Fibroblast of lung (primary cell): ENCODE measurements around the gene DTX1.

Experiments used
- CTCF ChIP-seq, 2 donors: IDR thresholded peaks in 1 of 2; conservative IDR thresholded peaks in 1 of 2; 1 replicate in 1 of 2; 2 replicates in 1 of 2; pipeline ENCODE4 v1.5.1; 2011 to 2012; ENCODE audit warnings: low read length in 2 of 2, control low read depth in 1 of 2, inconsistent platforms in 1 of 2, low read depth in 1 of 2, mild to moderate bottlenecking in 1 of 2
- EZH2 ChIP-seq: IDR thresholded peaks from 2 replicates; pipeline ENCODE4 v1.5.1; 2012; ENCODE audit warnings: low read length, control low read depth, mild to moderate bottlenecking; ENCODE audit errors: missing control alignments

- TF ChIP-seq CTCF (conservative IDR thresholded peaks at IDR 0.05 in 1 of 2, IDR thresholded peaks at IDR 0.05 in 1 of 2; ENCODE audit: low read depth in 1 of 2, low read length in 2 of 2) (no peak), EZH2 (no peak)
These were observed 78.0 kb downstream of the DTX1 start for GRCh38 chr12:113134521-113134951.
